Astrocyte (in vitro differentiated cells and primary cell): ENCODE data around the gene ARRDC4. TPM values are rescaled to one million over a fixed set of nuclear protein-coding genes. Genes with fewer than 3 reads are reported as not detected.
A peak's percentile ranks its signal among the peaks of the same experiment; 100 is the strongest.

Experiments used
- DNase-seq: peaks from one replicate; pipeline ENCODE4 v3.0.0-alpha.2; 2010; ENCODE audit warnings: low read depth
- FAIRE-seq: peaks from 2 replicates; lab custom pipeline; 2011; peaks lifted over from hg19 to GRCh38; lab: Jason Lieb, UNC
- H2AFZ ChIP-seq: 2 replicates; pipeline ENCODE4 v1.6.0; 2012; ENCODE audit warnings: low read depth, low read length, inconsistent platforms
- H3K27ac ChIP-seq: 2 replicates; pipeline ENCODE4 v1.5.1; 2011; ENCODE audit warnings: low read depth, low read length, inconsistent platforms
- H3K27me3 ChIP-seq: 2 replicates; pipeline ENCODE4 v1.6.0; 2011; ENCODE audit warnings: low read length, inconsistent platforms; ENCODE audit not compliant: insufficient read depth
- H3K36me3 ChIP-seq: 2 replicates; pipeline ENCODE4 v1.5.1; 2011; ENCODE audit warnings: low read length, inconsistent platforms; ENCODE audit not compliant: insufficient read depth
- H3K4me1 ChIP-seq: 2 replicates; pipeline ENCODE4 v1.5.1; 2011; ENCODE audit warnings: low read length, inconsistent platforms; ENCODE audit not compliant: insufficient read depth
- H3K4me2 ChIP-seq: 2 replicates; pipeline ENCODE4 v1.6.0; 2012; ENCODE audit warnings: low read length, inconsistent platforms
- H3K4me3 ChIP-seq: 2 replicates; pipeline ENCODE4 v1.5.1; 2011; ENCODE audit warnings: low read depth, mild to moderate bottlenecking, low read length, inconsistent platforms; ENCODE audit not compliant: insufficient read depth
- H3K79me2 ChIP-seq: 2 replicates; pipeline ENCODE4 v1.6.0; 2012; ENCODE audit warnings: mild to moderate bottlenecking, low read length, inconsistent platforms; ENCODE audit not compliant: insufficient read depth
- H3K9ac ChIP-seq: 2 replicates; pipeline ENCODE4 v1.6.0; 2012; ENCODE audit warnings: mild to moderate bottlenecking, low read length, inconsistent platforms
- H3K9me3 ChIP-seq: 2 replicates; pipeline ENCODE4 v1.5.1; 2012; ENCODE audit warnings: low read depth, mild to moderate bottlenecking, low read length, inconsistent platforms; ENCODE audit not compliant: insufficient read depth
- H4K20me1 ChIP-seq: 2 replicates; pipeline ENCODE4 v1.6.0; 2012; ENCODE audit warnings: low read length, inconsistent platforms; ENCODE audit not compliant: insufficient read depth
- H3K27ac Mint-ChIP-seq: one replicate; pipeline ENCODE4 v1.8.0; 2021; ENCODE audit warnings: mild to moderate bottlenecking, mixed read lengths; ENCODE audit not compliant: unreplicated experiment
- H3K27me3 Mint-ChIP-seq: one replicate; pipeline ENCODE4 v1.8.0; 2021; ENCODE audit warnings: low read depth, mixed read lengths; ENCODE audit not compliant: unreplicated experiment
- H3K36me3 Mint-ChIP-seq: one replicate; pipeline ENCODE4 v1.8.0; 2021; ENCODE audit warnings: low read depth, mixed read lengths; ENCODE audit not compliant: unreplicated experiment
- H3K4me1 Mint-ChIP-seq: one replicate; pipeline ENCODE4 v1.8.0; 2021; ENCODE audit warnings: low read depth, mixed read lengths; ENCODE audit not compliant: unreplicated experiment
- H3K4me3 Mint-ChIP-seq: one replicate; pipeline ENCODE4 v1.8.0; 2021; ENCODE audit warnings: mild to moderate bottlenecking, moderate library complexity, mixed read lengths; ENCODE audit not compliant: unreplicated experiment
- H3K9me3 Mint-ChIP-seq: one replicate; pipeline ENCODE4 v1.8.0; 2021; ENCODE audit warnings: mild to moderate bottlenecking, mixed read lengths; ENCODE audit not compliant: unreplicated experiment
- EZH2 ChIP-seq: IDR thresholded peaks from 2 replicates; pipeline ENCODE4 v1.6.1; 2012; ENCODE audit warnings: mild to moderate bottlenecking, low read length, inconsistent platforms; ENCODE audit not compliant: insufficient read depth
- total RNA-seq: library from RNA; stranded (reverse); gene quantifications from 2 replicates; pipeline ENCODE4 v1.2.1, GENCODE V29; 2021
- TF ChIP-seq, protein P1 (sequence below): IDR thresholded peaks from 2 replicates; pipeline ENCODE4 v1.5.1; 2011; ENCODE audit warnings: low read depth, mild to moderate bottlenecking, inconsistent platforms, low read length, moderate library complexity; ENCODE audit not compliant: insufficient read depth

The ARRDC4 gene
- total RNA-seq, 1 donor from 2014 or later, result 30.4 TPM

DNA sequence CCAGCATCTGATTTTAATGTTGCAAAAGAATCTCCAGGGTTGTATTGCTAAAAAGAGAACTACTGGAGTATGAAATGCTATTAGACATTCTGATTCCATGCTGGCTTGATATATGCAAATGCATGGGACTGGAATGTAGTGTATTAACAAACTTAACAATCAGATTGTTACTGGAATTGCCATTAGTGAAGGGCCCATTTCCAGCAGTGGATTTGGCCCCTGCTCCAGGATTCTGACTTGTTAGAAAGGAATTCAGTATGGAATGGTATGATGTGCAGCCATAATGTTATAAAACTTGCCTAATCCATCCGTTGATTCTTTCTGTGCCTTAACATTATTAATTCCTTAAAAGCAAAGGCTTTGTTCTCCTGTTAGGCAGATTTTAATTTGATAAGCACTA, 7.9 kb downstream of the ARRDC4 start:
- H3K4me1 Mint-ChIP-seq, result no peaks in the 10 kb centered on the region
- Histone ChIP-seq H3K4me2 (peak overlapping the region; percentile 37), H3K9ac (no peak overlapping the region), H3K27me3 (no peaks in the 10 kb centered on the region), H2AFZ (no peak overlapping the region), H3K4me1 (peaks cover 8% of the 10 kb centered on the region), H3K4me3 (no peak overlapping the region), H3K79me2 (no peaks in the 10 kb centered on the region), H3K36me3 (peaks cover 9% of the 10 kb centered on the region), H4K20me1 (no peaks in the 10 kb centered on the region), H3K9me3 (no peaks in the 10 kb centered on the region), H3K27ac (no peak overlapping the region)
- no peak overlapping the region for H3K27ac Mint-ChIP-seq
- TF ChIP-seq, protein P1, sequence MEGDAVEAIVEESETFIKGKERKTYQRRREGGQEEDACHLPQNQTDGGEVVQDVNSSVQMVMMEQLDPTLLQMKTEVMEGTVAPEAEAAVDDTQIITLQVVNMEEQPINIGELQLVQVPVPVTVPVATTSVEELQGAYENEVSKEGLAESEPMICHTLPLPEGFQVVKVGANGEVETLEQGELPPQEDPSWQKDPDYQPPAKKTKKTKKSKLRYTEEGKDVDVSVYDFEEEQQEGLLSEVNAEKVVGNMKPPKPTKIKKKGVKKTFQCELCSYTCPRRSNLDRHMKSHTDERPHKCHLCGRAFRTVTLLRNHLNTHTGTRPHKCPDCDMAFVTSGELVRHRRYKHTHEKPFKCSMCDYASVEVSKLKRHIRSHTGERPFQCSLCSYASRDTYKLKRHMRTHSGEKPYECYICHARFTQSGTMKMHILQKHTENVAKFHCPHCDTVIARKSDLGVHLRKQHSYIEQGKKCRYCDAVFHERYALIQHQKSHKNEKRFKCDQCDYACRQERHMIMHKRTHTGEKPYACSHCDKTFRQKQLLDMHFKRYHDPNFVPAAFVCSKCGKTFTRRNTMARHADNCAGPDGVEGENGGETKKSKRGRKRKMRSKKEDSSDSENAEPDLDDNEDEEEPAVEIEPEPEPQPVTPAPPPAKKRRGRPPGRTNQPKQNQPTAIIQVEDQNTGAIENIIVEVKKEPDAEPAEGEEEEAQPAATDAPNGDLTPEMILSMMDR, result no peak
- TF ChIP-seq EZH2, result no peak
- FAIRE-seq (peak; percentile 94), DNase-seq (peak; percentile 93)
- no peaks in the 10 kb centered on the region for H3K27me3 Mint-ChIP-seq
- H3K4me3 Mint-ChIP-seq, result no peak overlapping the region
- peaks cover 1% of the 10 kb centered on the region for H3K9me3 Mint-ChIP-seq
- peaks cover 24% of the 10 kb centered on the region for H3K36me3 Mint-ChIP-seq

DNA sequence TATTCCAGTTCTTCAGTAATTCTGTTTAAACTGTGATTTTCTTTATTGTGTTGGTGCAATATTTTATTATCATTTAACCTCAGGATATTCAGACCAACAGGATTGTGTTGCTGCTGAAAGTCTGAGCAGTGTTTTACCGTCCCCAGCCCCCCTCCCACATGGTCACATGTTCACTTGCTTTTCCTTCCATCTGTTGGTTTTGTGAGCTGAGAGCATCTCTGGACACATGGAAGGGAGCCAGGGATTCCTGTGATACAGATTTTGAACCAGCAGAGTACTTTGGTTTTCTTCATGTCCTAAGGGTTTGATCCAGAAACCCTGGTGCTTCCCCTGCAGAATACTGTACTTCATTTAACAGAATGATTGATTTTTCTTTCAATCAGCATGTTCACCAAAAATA, 11.9 kb downstream of the ARRDC4 start:
- no peaks in the 10 kb centered on the region for H3K79me2 ChIP-seq
- peaks cover 9% of the 10 kb centered on the region for H3K36me3 ChIP-seq
- DNase-seq (no peak), FAIRE-seq (no peak)
- H3K4me1 ChIP-seq, result peaks cover 11% of the 10 kb centered on the region
- no peak overlapping the region for H2AFZ ChIP-seq
- H4K20me1 ChIP-seq, result no peaks in the 10 kb centered on the region
- Mint-ChIP-seq H3K4me3 (no peak overlapping the region), H3K9me3 (peaks cover 1% of the 10 kb centered on the region), H3K4me1 (peaks cover 2% of the 10 kb centered on the region), H3K27ac (no peak overlapping the region), H3K36me3 (peaks cover 18% of the 10 kb centered on the region), H3K27me3 (no peaks in the 10 kb centered on the region)
- no peaks in the 10 kb centered on the region for H3K9me3 ChIP-seq
- no peaks in the 10 kb centered on the region for H3K27me3 ChIP-seq
- no peak for TF ChIP-seq EZH2
- TF ChIP-seq, protein P1, result no peak
- no peak overlapping the region for H3K4me2 ChIP-seq
- H3K9ac ChIP-seq, result no peak overlapping the region
- H3K27ac ChIP-seq, result no peak overlapping the region
- no peak overlapping the region for H3K4me3 ChIP-seq

DNA sequence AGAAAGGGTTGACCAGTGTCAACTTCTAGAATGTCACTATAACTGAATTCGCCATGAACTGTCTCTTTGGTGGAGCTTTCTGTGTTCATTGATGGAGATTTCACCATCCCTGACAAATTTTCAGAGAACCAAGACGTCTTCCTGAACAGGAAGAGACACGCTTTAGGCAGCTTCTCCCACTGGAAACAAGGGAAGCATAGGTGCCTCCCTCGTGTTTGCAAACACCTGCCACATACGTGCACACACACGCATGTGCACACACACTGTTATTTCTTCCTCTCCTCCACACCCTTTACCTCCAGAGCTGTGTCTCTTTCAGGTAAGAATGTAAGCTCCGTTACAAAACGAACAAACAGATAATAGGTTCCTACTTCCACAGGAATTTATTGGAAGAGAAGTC, 15.6 kb downstream of the ARRDC4 start:
- H3K4me3 Mint-ChIP-seq, result no peak overlapping the region
- FAIRE-seq (no peak), DNase-seq (no peak)
- no peak overlapping the region for H3K27ac ChIP-seq
- no peak overlapping the region for H3K4me2 ChIP-seq
- no peaks in the 10 kb centered on the region for H3K79me2 ChIP-seq
- TF ChIP-seq, protein P1, result no peak
- TF ChIP-seq EZH2, result no peak
- no peaks in the 10 kb centered on the region for H3K9me3 ChIP-seq
- no peak overlapping the region for H2AFZ ChIP-seq
- H3K9ac ChIP-seq, result no peak overlapping the region
- peaks cover 16% of the 10 kb centered on the region for H3K36me3 Mint-ChIP-seq
- H3K36me3 ChIP-seq, result peaks cover 5% of the 10 kb centered on the region
- H3K4me3 ChIP-seq, result no peak overlapping the region
- peaks cover 2% of the 10 kb centered on the region for H3K4me1 Mint-ChIP-seq
- no peak overlapping the region for H3K27ac Mint-ChIP-seq
- H4K20me1 ChIP-seq, result no peaks in the 10 kb centered on the region
- H3K9me3 Mint-ChIP-seq, result peaks cover 1% of the 10 kb centered on the region
- peaks cover 3% of the 10 kb centered on the region for H3K4me1 ChIP-seq
- H3K27me3 Mint-ChIP-seq, result peaks cover 3% of the 10 kb centered on the region
- no peaks in the 10 kb centered on the region for H3K27me3 ChIP-seq
